GM21447 (cell line): ENCODE measurements around the gene FIP1L1.
"Not testable (repeated sequence)": the region's sequence is repeated elsewhere in the genome, so short reads cannot be mapped to it uniquely, and the experiment has no call there.

Experiments
- ATAC-seq: cut with Tn5 transposase; IDR thresholded peaks from one replicate; pipeline ENCODE4 v1.9.1; 2021; ENCODE audit not compliant: unreplicated experiment

The FIP1L1 gene

GRCh38 chr4:53374777-53375258, 2.6 kb upstream of the FIP1L1 start:
- ATAC-seq, result no peak

GRCh38 chr4:53376900-53377299, 541 bp upstream of the FIP1L1 start:
- no peak for ATAC-seq

- ATAC-seq, result peak; percentile 47
Observed at GRCh38 chr4:53378171-53378482, 686 bp downstream of the FIP1L1 start.

- ATAC-seq, result no peak
Observed at GRCh38 chr4:53380221-53380620, 2.8 kb downstream of the FIP1L1 start.

GRCh38 chr4:53409479-53409878, 32.0 kb downstream of the FIP1L1 start:
- not testable (repeated sequence) for ATAC-seq

- ATAC-seq, result no peak
Observed at GRCh38 chr4:53419208-53419607, 41.8 kb downstream of the FIP1L1 start.

GRCh38 chr4:53421791-53422190, 44.4 kb downstream of the FIP1L1 start:
- ATAC-seq, result no peak

- ATAC-seq, result no peak
Observed at GRCh38 chr4:53422367-53422766, 44.9 kb downstream of the FIP1L1 start.

- ATAC-seq, result no peak
Observed at GRCh38 chr4:53424280-53424679, 46.8 kb downstream of the FIP1L1 start.

- no peak for ATAC-seq
Observed at GRCh38 chr4:53427366-53427765, 49.9 kb downstream of the FIP1L1 start.

GRCh38 chr4:53431052-53431451, 53.6 kb downstream of the FIP1L1 start:
- ATAC-seq, result no peak

- ATAC-seq, result no peak
Observed at GRCh38 chr4:53432528-53433424, 55.3 kb downstream of the FIP1L1 start.

- no peak for ATAC-seq
Observed at GRCh38 chr4:53436251-53436650, 58.8 kb downstream of the FIP1L1 start.

GRCh38 chr4:53441564-53441963, 64.1 kb downstream of the FIP1L1 start:
- no peak for ATAC-seq

GRCh38 chr4:53444954-53445353, 67.5 kb downstream of the FIP1L1 start:
- ATAC-seq, result no peak

GRCh38 chr4:53450773-53451172, 73.3 kb downstream of the FIP1L1 start:
- ATAC-seq, result no peak

GRCh38 chr4:53453385-53453784, 75.9 kb downstream of the FIP1L1 start:
- ATAC-seq, result no peak

- ATAC-seq, result no peak
Observed at GRCh38 chr4:53455766-53456165, 78.3 kb downstream of the FIP1L1 start.

GRCh38 chr4:53456178-53456577, 78.7 kb downstream of the FIP1L1 start:
- ATAC-seq, result no peak

GRCh38 chr4:53459548-53459947, 82.1 kb downstream of the FIP1L1 start:
- ATAC-seq, result no peak

GRCh38 chr4:53461244-53461643, 83.8 kb downstream of the FIP1L1 start:
- ATAC-seq, result no peak

GRCh38 chr4:53463340-53463739, 85.9 kb downstream of the FIP1L1 start:
- ATAC-seq, result no peak

- no peak for ATAC-seq
Observed at GRCh38 chr4:53465281-53465680, 87.8 kb downstream of the FIP1L1 start.
